Measurements from ENCODE around the gene TBCA.

TBCA gene

GRCh38 chr5:77741608-77742007 lies 34.5 kb downstream of the TBCA start:
- Histone ChIP-seq H3K36me3 (ENCODE audit: insufficient read depth) (no peaks in the 10 kb centered on the region), H3K27ac (no peak overlapping the region), H4K20me1 (ENCODE audit: insufficient read depth) (peaks cover 13% of the 10 kb centered on the region; the same call in 1 of the 2 replicates), H3K4me1 (ENCODE audit: low read depth, poor library complexity, severe bottlenecking) (no peaks in the 10 kb centered on the region), H3K79me2 (ENCODE audit: insufficient read depth, low read depth) (peaks cover 78% of the 10 kb centered on the region), H3K27me3 (ENCODE audit: insufficient read depth, low read depth) (no peaks in the 10 kb centered on the region), H3K9ac (no peak overlapping the region), H3K4me3 (IDR thresholded peaks at IDR 0.05; ENCODE audit: insufficient read depth, low read depth, low read length) (no peak overlapping the region), H2AFZ (ENCODE audit: low read depth) (no peak overlapping the region), H3K4me2 (no peak overlapping the region)
- TF ChIP-seq CTCF (conservative IDR thresholded peaks at IDR 0.05; ENCODE audit: low read depth, low read length): no peak

- Histone ChIP-seq H2AFZ (ENCODE audit: low read depth) (no peak overlapping the region), H3K27me3 (ENCODE audit: insufficient read depth, low read depth) (no peaks in the 10 kb centered on the region), H3K9ac (no peak overlapping the region), H3K4me1 (ENCODE audit: low read depth, poor library complexity, severe bottlenecking) (no peaks in the 10 kb centered on the region), H3K36me3 (ENCODE audit: insufficient read depth) (no peaks in the 10 kb centered on the region), H3K4me3 (IDR thresholded peaks at IDR 0.05; ENCODE audit: insufficient read depth, low read depth, low read length) (no peak overlapping the region), H4K20me1 (ENCODE audit: insufficient read depth) (0 out of 2 replicates have a peak, but pooled peaks cover 12% of the 10 kb centered on the region), H3K4me2 (no peak overlapping the region), H3K79me2 (ENCODE audit: insufficient read depth, low read depth) (peaks cover 91% of the 10 kb centered on the region; the same call in 1 of the 2 replicates), H3K27ac (no peak overlapping the region)
- TF ChIP-seq CTCF (conservative IDR thresholded peaks at IDR 0.05; ENCODE audit: low read depth, low read length): no peak
Observed at GRCh38 chr5:77734885-77735284, 41.3 kb downstream of the TBCA start.

- no peak overlapping the region for H3K9ac ChIP-seq
- no peak overlapping the region for H3K4me2 ChIP-seq
- H3K36me3 ChIP-seq (ENCODE audit: insufficient read depth): no peaks in the 10 kb centered on the region
- no peak overlapping the region for H2AFZ ChIP-seq (ENCODE audit: low read depth)
- H3K4me3 ChIP-seq (IDR thresholded peaks at IDR 0.05; ENCODE audit: insufficient read depth, low read depth, low read length): no peak overlapping the region
- H3K4me1 ChIP-seq (ENCODE audit: low read depth, poor library complexity, severe bottlenecking): no peaks in the 10 kb centered on the region
- H3K79me2 ChIP-seq (ENCODE audit: insufficient read depth, low read depth): peaks cover 87% of the 10 kb centered on the region; the same call in 1 of the 2 replicates
- H3K27me3 ChIP-seq (ENCODE audit: insufficient read depth, low read depth): no peaks in the 10 kb centered on the region
- no peak overlapping the region for H3K27ac ChIP-seq
- no peak for TF ChIP-seq CTCF (conservative IDR thresholded peaks at IDR 0.05; ENCODE audit: low read depth, low read length)
- H4K20me1 ChIP-seq (ENCODE audit: insufficient read depth): 0 out of 2 replicates have a peak, but pooled peaks cover 14% of the 10 kb centered on the region
Observed at GRCh38 chr5:77733130-77733529, 43.0 kb downstream of the TBCA start.

- TF ChIP-seq CTCF (conservative IDR thresholded peaks at IDR 0.05; ENCODE audit: low read depth, low read length): no peak
- no peaks in the 10 kb centered on the region for H3K27me3 ChIP-seq (ENCODE audit: insufficient read depth, low read depth)
- peaks cover 79% of the 10 kb centered on the region for H3K79me2 ChIP-seq (ENCODE audit: insufficient read depth, low read depth)
- H3K36me3 ChIP-seq (ENCODE audit: insufficient read depth): no peaks in the 10 kb centered on the region
- H3K9ac ChIP-seq: no peak overlapping the region
- no peak overlapping the region for H2AFZ ChIP-seq (ENCODE audit: low read depth)
- no peaks in the 10 kb centered on the region for H3K4me1 ChIP-seq (ENCODE audit: low read depth, poor library complexity, severe bottlenecking)
- no peak overlapping the region for H3K27ac ChIP-seq
- peaks cover 15% of the 10 kb centered on the region; the same call in 1 of the 2 replicates for H4K20me1 ChIP-seq (ENCODE audit: insufficient read depth)
- H3K4me3 ChIP-seq (IDR thresholded peaks at IDR 0.05; ENCODE audit: insufficient read depth, low read depth, low read length): no peak overlapping the region
- no peak overlapping the region for H3K4me2 ChIP-seq
Observed at GRCh38 chr5:77727190-77727589, 48.9 kb downstream of the TBCA start.
